HepG2 (cell line): ENCODE results near the gene TSHZ1. TPM values are rescaled to one million over a fixed set of nuclear protein-coding genes. Genes with fewer than 3 reads are reported as not detected.

Source experiments
- ETV5 ChIP-seq: IDR thresholded peaks from 2 replicates; pipeline ENCODE4 v1.6.1; 2018; ENCODE audit warnings: missing biosample characterization, missing genetic modification reagents, inconsistent platforms, borderline replicate concordance
- GATAD2A ChIP-seq: IDR thresholded peaks from 2 replicates; pipeline ENCODE4 v1.6.1; 2016
- GTF2F1 ChIP-seq: fragments of 150-350 bp; IDR thresholded peaks from 2 replicates; pipeline ENCODE4 v1.6.1; 2014; ENCODE audit warnings: low read length
- GTF3A ChIP-seq: sonication (generic); formaldehyde crosslinking; conservative IDR thresholded peaks from 2 replicates; pipeline ENCODE4 v1.4.0; 2020; ENCODE audit warnings: mild to moderate bottlenecking, missing genetic modification reagents
- GZF1 ChIP-seq: sonication (generic); formaldehyde crosslinking; IDR thresholded peaks from 2 replicates; pipeline ENCODE4 v1.5.1; 2020; ENCODE audit warnings: mild to moderate bottlenecking, missing genetic modification reagents
- HNF4A ChIP-seq: sonication (generic); formaldehyde crosslinking; IDR thresholded peaks from 2 replicates; pipeline ENCODE4 v1.4.0; 2020; ENCODE audit warnings: missing genetic modification reagents
- HNF4G ChIP-seq, 2 experiments: sonication (generic) in 1 of 2; formaldehyde crosslinking in 1 of 2; IDR thresholded peaks; 2 replicates each; pipeline versions ENCODE4 v1.4.0 to v1.6.1; 2011 to 2020; ENCODE audit warnings: borderline replicate concordance in 2 of 2, low read depth in 2 of 2, mild to moderate bottlenecking in 2 of 2, low read length in 1 of 2, missing genetic modification reagents in 1 of 2, moderate library complexity in 1 of 2
- HNRNPLL ChIP-seq: fragments of 200-400 bp; formaldehyde crosslinking; IDR thresholded peaks from 2 replicates; pipeline ENCODE4 v1.6.1; 2017; ENCODE audit warnings: mild to moderate bottlenecking, low read depth, low read length; ENCODE audit not compliant: poor library complexity, severe bottlenecking
- JDP2 ChIP-seq: sonication (generic); formaldehyde crosslinking; IDR thresholded peaks from 2 replicates; pipeline ENCODE4 v1.8.1; 2022; ENCODE audit warnings: missing genetic modification reagents, borderline replicate concordance
- NFE2 ChIP-seq: sonication (generic); formaldehyde crosslinking; IDR thresholded peaks from 2 replicates; pipeline ENCODE4 v1.4.0; 2020; ENCODE audit warnings: missing genetic modification reagents
- SATB2 ChIP-seq: sonication (generic); formaldehyde crosslinking; IDR thresholded peaks from 2 replicates; pipeline ENCODE4 v1.5.0; 2020; ENCODE audit warnings: missing genetic modification reagents
- SMAD9 ChIP-seq: sonication (generic); formaldehyde crosslinking; IDR thresholded peaks from 2 replicates; pipeline ENCODE4 v1.5.1; 2020; ENCODE audit warnings: mild to moderate bottlenecking, missing genetic modification reagents
- SUZ12 ChIP-seq: fragments of 150-350 bp; IDR thresholded peaks from 2 replicates; pipeline ENCODE4 v1.6.1; 2014; ENCODE audit warnings: low read depth, low read length
- TOE1 ChIP-seq: sonication (generic); formaldehyde crosslinking; IDR thresholded peaks from 2 replicates; pipeline ENCODE4 v1.4.0; 2020; ENCODE audit warnings: mild to moderate bottlenecking, missing genetic modification reagents
- ZFP62 ChIP-seq: sonication (generic); formaldehyde crosslinking; IDR thresholded peaks from 2 replicates; pipeline ENCODE4 v1.4.0; 2020; ENCODE audit warnings: missing genetic modification reagents
- ZFX ChIP-seq: sonication (generic); formaldehyde crosslinking; IDR thresholded peaks from 2 replicates; pipeline ENCODE4 v1.4.0; 2020; ENCODE audit warnings: mild to moderate bottlenecking, low read depth, missing genetic modification reagents, moderate library complexity
- ZNF160 ChIP-seq: sonication (generic); formaldehyde crosslinking; IDR thresholded peaks from 2 replicates; pipeline ENCODE4 v1.8.0; 2022; ENCODE audit warnings: mild to moderate bottlenecking, inconsistent platforms, missing genetic modification reagents
- ZNF263 ChIP-seq: sonication (generic); formaldehyde crosslinking; IDR thresholded peaks from 2 replicates; pipeline ENCODE4 v1.4.0; 2020; ENCODE audit warnings: missing genetic modification reagents
- ZNF558 ChIP-seq: sonication (generic); formaldehyde crosslinking; IDR thresholded peaks from 2 replicates; pipeline ENCODE4 v1.9.0; 2022; ENCODE audit warnings: mild to moderate bottlenecking, missing genetic modification reagents, borderline replicate concordance
- ZNF598 ChIP-seq: sonication (generic); formaldehyde crosslinking; IDR thresholded peaks from 2 replicates; pipeline ENCODE4 v1.5.1; 2020; ENCODE audit warnings: mild to moderate bottlenecking, missing genetic modification reagents, borderline replicate concordance
- polyA plus RNA-seq, 8 experiments: library from polyadenylated mRNA; depleted of rRNA in 3 of 8; stranded (reverse) in 7 of 8; unstranded in 1 of 8; fragments of >200 nt; fragmentation: Illumina TruSeq in 4 of 8; extraction: Trizol in 4 of 8; gene quantifications; 2 replicates each; pipeline versions ENCODE4 v1.2.1 to v1.2.3, GENCODE V29; 2011 to 2016; ENCODE audit warnings: low read depth in 4 of 8, missing spikeins in 1 of 8, mixed read lengths in 1 of 8; ENCODE audit not compliant: insufficient read depth in 1 of 8
- total RNA-seq, 5 experiments: library from RNA; depleted of rRNA; stranded (reverse); fragments of >200 nt; fragmentation: Illumina TruSeq; extraction: Trizol; gene quantifications; 2 replicates each; pipeline ENCODE4 v1.2.3, GENCODE V29; 2016; ENCODE audit warnings: low read depth in 1 of 5
- TF ChIP-seq, protein P1 (sequence below): sonication (generic); formaldehyde crosslinking; IDR thresholded peaks from 2 replicates; pipeline ENCODE4 v1.4.0; 2020; ENCODE audit warnings: missing genetic modification reagents, low read depth, mild to moderate bottlenecking, borderline replicate concordance
- TF ChIP-seq, protein P2 (sequence below): sonication (generic); formaldehyde crosslinking; IDR thresholded peaks from 2 replicates; pipeline ENCODE4 v1.5.1; 2020; ENCODE audit warnings: mild to moderate bottlenecking, missing genetic modification reagents, moderate library complexity
- TF ChIP-seq, protein P3 (sequence below): sonication (generic); formaldehyde crosslinking; IDR thresholded peaks from 2 replicates; pipeline ENCODE4 v1.4.0; 2020; ENCODE audit warnings: missing genetic modification reagents
- TF ChIP-seq, protein P4 (sequence below): sonication (generic); formaldehyde crosslinking; IDR thresholded peaks from 2 replicates; pipeline ENCODE4 v1.4.0; 2020; ENCODE audit warnings: missing genetic modification reagents

The TSHZ1 gene
- total and polyA plus RNA-seq, 2 of the 13 experiments (the other 11 are each of a cell fraction or from before 2014, with no cell fraction given) = 2.5 to 2.7 TPM

DNA sequence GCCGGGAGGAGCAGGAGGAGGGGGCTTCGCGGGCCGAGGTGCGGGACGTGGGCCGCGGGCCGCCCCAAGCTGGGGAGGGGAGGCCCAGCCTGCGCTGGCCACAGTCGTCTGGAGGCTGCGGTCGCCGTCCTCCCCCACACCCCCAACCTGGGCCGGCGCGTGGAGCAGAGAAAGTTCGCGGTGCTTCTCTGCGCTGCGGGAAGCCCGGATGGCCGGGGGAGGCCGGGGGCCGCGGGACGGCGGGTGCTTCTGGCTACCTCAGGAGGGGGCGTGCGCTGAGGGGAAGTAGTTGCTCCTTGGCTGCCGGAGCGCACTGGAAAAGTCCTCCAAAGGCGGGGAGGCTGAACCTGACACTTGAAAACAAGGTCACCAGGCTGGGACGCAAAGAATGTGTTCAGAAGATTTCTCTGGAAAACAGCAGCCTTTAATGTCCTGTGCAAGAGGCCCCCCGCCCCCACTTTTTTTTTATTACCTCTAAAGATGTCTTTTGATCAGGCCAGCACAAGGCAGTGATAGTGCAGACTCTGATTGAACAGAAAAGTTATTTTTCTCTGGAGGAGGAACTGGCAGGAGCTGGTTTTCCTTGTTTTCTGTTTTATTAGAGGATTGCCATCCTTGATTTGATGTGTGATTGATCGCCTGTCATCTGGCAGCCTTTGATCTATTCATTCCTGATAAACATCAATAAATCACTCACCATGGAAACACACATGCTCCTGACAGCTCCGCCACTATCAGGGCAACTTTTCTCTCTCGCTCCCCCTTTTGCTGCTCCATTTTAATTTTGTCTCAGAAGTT is 1.6 kb downstream of the TSHZ1 start (continued):
- TF ChIP-seq HNRNPLL (peak; percentile 31), ZNF558 (peak; percentile 30; the same call in 1 of the 2 replicates), HNF4G (IDR thresholded peaks at IDR 0.05; ENCODE audit: borderline replicate concordance, low read depth, low read length) (no peak), HNF4G (CRISPR knock-in tag; IDR thresholded peaks at IDR 0.05; ENCODE audit: borderline replicate concordance, low read depth) (no peak), TOE1 (CRISPR knock-in tag) (no peak), GTF3A (no peak), ZNF598 (CRISPR knock-in tag) (no peak), ZNF160 (no peak), SATB2 (CRISPR knock-in tag) (no peak), GTF2F1 (no peak), ZFX (CRISPR knock-in tag) (peak; percentile 64), ETV5 (CRISPR knock-in tag) (no peak), SUZ12 (no peak), GATAD2A (CRISPR knock-in tag) (no peak), SMAD9 (CRISPR knock-in tag) (no peak), ZFP62 (no peak), NFE2 (CRISPR knock-in tag) (no peak), ZNF263 (0 out of 2 replicates have a peak, but pooled peaks have one; percentile 35), GZF1 (CRISPR knock-in tag) (no peak), JDP2 (no peak), HNF4A (no peak)
- TF ChIP-seq, protein P1, sequence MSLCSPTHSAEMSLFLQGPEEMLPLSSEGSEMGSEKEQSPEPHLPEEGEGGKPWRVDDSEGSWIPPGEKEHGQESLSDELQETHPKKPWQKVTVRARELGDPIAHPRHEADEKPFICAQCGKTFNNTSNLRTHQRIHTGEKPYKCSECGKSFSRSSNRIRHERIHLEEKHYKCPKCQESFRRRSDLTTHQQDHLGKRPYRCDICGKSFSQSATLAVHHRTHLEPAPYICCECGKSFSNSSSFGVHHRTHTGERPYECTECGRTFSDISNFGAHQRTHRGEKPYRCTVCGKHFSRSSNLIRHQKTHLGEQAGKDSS = no peak
- TF ChIP-seq, protein P2, sequence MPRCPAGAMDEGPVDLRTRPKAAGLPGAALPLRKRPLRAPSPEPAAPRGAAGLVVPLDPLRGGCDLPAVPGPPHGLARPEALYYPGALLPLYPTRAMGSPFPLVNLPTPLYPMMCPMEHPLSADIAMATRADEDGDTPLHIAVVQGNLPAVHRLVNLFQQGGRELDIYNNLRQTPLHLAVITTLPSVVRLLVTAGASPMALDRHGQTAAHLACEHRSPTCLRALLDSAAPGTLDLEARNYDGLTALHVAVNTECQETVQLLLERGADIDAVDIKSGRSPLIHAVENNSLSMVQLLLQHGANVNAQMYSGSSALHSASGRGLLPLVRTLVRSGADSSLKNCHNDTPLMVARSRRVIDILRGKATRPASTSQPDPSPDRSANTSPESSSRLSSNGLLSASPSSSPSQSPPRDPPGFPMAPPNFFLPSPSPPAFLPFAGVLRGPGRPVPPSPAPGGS (CRISPR knock-in tag) = no peak
- TF ChIP-seq, protein P3, sequence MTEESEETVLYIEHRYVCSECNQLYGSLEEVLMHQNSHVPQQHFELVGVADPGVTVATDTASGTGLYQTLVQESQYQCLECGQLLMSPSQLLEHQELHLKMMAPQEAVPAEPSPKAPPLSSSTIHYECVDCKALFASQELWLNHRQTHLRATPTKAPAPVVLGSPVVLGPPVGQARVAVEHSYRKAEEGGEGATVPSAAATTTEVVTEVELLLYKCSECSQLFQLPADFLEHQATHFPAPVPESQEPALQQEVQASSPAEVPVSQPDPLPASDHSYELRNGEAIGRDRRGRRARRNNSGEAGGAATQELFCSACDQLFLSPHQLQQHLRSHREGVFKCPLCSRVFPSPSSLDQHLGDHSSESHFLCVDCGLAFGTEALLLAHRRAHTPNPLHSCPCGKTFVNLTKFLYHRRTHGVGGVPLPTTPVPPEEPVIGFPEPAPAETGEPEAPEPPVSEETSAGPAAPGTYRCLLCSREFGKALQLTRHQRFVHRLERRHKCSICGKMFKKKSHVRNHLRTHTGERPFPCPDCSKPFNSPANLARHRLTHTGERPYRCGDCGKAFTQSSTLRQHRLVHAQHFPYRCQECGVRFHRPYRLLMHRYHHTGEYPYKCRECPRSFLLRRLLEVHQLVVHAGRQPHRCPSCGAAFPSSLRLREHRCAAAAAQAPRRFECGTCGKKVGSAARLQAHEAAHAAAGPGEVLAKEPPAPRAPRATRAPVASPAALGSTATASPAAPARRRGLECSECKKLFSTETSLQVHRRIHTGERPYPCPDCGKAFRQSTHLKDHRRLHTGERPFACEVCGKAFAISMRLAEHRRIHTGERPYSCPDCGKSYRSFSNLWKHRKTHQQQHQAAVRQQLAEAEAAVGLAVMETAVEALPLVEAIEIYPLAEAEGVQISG = peak; percentile 17; the same call in 1 of the 2 replicates
- TF ChIP-seq, protein P4, sequence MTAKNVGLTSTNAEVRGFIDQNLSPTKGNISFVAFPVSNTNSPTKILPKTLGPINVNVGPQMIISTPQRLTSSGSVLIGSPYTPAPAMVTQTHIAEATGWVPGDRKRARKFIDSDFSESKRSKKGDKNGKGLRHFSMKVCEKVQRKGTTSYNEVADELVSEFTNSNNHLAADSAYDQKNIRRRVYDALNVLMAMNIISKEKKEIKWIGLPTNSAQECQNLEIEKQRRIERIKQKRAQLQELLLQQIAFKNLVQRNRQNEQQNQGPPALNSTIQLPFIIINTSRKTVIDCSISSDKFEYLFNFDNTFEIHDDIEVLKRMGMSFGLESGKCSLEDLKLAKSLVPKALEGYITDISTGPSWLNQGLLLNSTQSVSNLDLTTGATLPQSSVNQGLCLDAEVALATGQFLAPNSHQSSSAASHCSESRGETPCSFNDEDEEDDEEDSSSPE (CRISPR knock-in tag) = 0 out of 2 replicates have a peak, but pooled peaks have one; percentile 38
